Aortic smooth muscle cell (primary cell): Measurements from ENCODE around the gene MC3R. TPM values are rescaled to one million over a fixed set of nuclear protein-coding genes. Genes with fewer than 3 reads are reported as not detected.

Experiments
- total RNA-seq: library from RNA; depleted of rRNA; stranded (reverse); fragments of >200 nt; gene quantifications from 2 replicates; pipeline ENCODE4 v1.2.3, GENCODE V29; 2014

MC3R gene
- not detected in 2 replicates for total RNA-seq

GRCh38 chr20:56247954-56248782 lies at the start of gene MC3R:
Gene MC3R (plus strand): TSS chr20:56248732. CDS start chr20:56248844, 112 bp downstream.

Other genes starting within 250 kb of the MC3R start
- not detected in 2 replicates for gene CBLN4, start 243.2 kb upstream of the MC3R start, total RNA-seq
- gene FAM210B, start 110.2 kb downstream of the MC3R start, total RNA-seq, result 34.2 and 39.3 TPM in 2 replicates
- gene AURKA, start 143.5 kb downstream of the MC3R start, total RNA-seq, result 15.2 and 27.0 TPM in 2 replicates
- 27.3 and 29.9 TPM in 2 replicates for gene CSTF1, start 143.9 kb downstream of the MC3R start, total RNA-seq
- gene CASS4, start 163.5 kb downstream of the MC3R start, total RNA-seq, result 0.13 TPM in 1 of 2 replicates, not detected in the other
- gene RTF2, start 219.9 kb downstream of the MC3R start, total RNA-seq, result 85.5 and 94.3 TPM in 2 replicates